Skeletal muscle tissue (tissue), 4 donors: ENCODE results near the gene C16orf74. TPM values are rescaled to one million over a fixed set of nuclear protein-coding genes. Genes with fewer than 3 reads are reported as not detected.

Source experiments
- H3K27ac ChIP-seq: one replicate; pipeline ENCODE4 v1.7.0; 2013; ENCODE audit warnings: mild to moderate bottlenecking, low read depth, low read length, inconsistent platforms
- H3K27me3 ChIP-seq, 3 donors: one replicate each; pipeline ENCODE4 v1.7.0; 2013; ENCODE audit warnings: low read length in 3 of 3; ENCODE audit not compliant: control insufficient read depth in 3 of 3, insufficient read depth in 3 of 3
- H3K36me3 ChIP-seq, 3 donors: one replicate each; pipeline ENCODE4 v1.7.0; 2013; ENCODE audit warnings: low read length in 3 of 3; ENCODE audit not compliant: control insufficient read depth in 3 of 3, insufficient read depth in 3 of 3
- H3K4me1 ChIP-seq, 3 donors: one replicate each; pipeline ENCODE4 v1.7.0; 2013; ENCODE audit warnings: low read length in 3 of 3, mild to moderate bottlenecking in 3 of 3; ENCODE audit not compliant: control insufficient read depth in 3 of 3, insufficient read depth in 3 of 3
- H3K4me3 ChIP-seq, 3 donors: one replicate each; pipeline ENCODE4 v1.7.0; 2013; ENCODE audit warnings: low read length in 3 of 3
- H3K9ac ChIP-seq, 3 donors: one replicate each; pipeline ENCODE4 v1.7.0; 2013; ENCODE audit warnings: low read length in 3 of 3, mild to moderate bottlenecking in 3 of 3, moderate library complexity in 2 of 3, low read depth in 1 of 3
- H3K9me3 ChIP-seq, 3 donors: one replicate each; pipeline ENCODE4 v1.7.0; 2013; ENCODE audit warnings: low read length in 3 of 3; ENCODE audit not compliant: control insufficient read depth in 3 of 3
- total RNA-seq: library from RNA; depleted of rRNA; stranded (reverse); fragments of >200 nt; gene quantifications from one replicate; pipeline ENCODE4 v1.2.3, GENCODE V29; 2014
- donor health status: Osteomylitis.

The C16orf74 gene
- total RNA-seq, 1 donor from 2014 or later = 1.0 TPM

- Histone ChIP-seq H3K9ac (no peak overlapping the region), H3K36me3 (no peaks in the 10 kb centered on the region), H3K4me1 (peaks cover 15 to 32% (median 18%) of the 10 kb centered on the region in 3 donors), H3K27me3 (peaks cover 0 to 27% (median 18%) of the 10 kb centered on the region in 3 donors), H3K4me3 (no peak overlapping the region), H3K27ac (no peak overlapping the region), H3K9me3 (peaks cover 3 to 8% (median 7%) of the 10 kb centered on the region in 3 donors)
These were observed 35.5 kb downstream of the C16orf74 start for GRCh38 chr16:85715169-85716021.

DNA sequence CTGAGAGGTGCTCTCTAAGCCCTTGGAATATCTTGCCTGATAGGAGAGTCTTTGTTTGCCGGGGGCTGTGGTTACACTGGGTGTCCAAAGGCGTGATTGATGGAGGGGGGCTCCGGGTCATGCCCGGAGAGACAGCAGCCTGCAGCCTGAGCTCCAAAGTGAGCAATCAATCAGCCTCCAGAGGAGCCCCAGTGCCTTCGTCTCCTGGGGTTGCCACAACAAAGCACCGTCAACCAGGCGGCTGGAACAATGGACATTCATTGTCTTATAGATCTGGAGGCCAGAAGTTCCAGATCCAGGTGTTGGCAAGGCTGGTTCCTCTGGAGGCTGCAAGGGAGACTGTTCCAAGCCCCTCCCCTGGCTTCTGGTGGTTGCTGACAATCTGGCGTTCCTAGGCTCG lies 38.1 kb downstream of the C16orf74 start:
- Histone ChIP-seq H3K36me3 (no peaks in the 10 kb centered on the region), H3K27me3 (peaks cover 0 to 29% (median 26%) of the 10 kb centered on the region in 3 donors), H3K9ac (no peak overlapping the region), H3K4me3 (no peak overlapping the region), H3K27ac (no peak overlapping the region), H3K9me3 (peaks cover 3 to 8% (median 7%) of the 10 kb centered on the region in 3 donors), H3K4me1 (peaks cover 6 to 19% (median 10%) of the 10 kb centered on the region in 3 donors)

DNA sequence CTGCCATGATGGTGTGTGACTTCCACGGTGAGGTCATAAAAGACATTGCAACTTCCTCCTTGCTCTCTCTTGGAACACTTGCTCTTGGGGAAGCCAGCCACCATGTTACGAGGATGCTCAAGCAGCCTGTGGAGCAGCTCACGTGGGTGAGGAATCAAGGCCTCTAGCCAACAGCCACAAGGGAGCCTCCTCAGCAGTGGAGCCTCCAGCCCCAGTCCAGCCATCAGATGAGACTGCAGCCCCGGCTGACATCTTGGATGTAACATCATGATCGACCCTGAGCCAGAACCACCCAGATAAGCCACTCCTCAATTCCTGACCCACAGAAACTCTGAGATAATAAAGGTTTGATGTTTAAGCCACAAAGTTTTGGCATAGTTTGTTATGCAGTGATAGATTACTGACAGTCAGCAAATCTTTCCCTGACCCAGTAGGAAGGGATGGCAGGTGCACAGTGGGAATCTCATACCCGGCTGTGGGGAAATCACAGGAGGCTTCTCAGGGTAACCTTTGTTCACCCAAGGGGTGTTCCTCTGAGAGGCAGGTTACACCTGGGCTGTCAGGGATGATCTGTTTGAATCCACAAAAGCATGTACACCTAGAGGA lies 38.8 kb downstream of the C16orf74 start:
- Histone ChIP-seq H3K4me3 (no peak overlapping the region), H3K36me3 (no peaks in the 10 kb centered on the region), H3K27ac (no peak overlapping the region), H3K9me3 (peaks cover 3 to 8% (median 7%) of the 10 kb centered on the region in 3 donors), H3K4me1 (peaks cover 0 to 15% (median 10%) of the 10 kb centered on the region in 3 donors), H3K9ac (no peak overlapping the region), H3K27me3 (peaks cover 0 to 22% (median 22%) of the 10 kb centered on the region in 3 donors)

- H3K9me3 ChIP-seq = peaks cover 3 to 8% (median 7%) of the 10 kb centered on the region in 3 donors
- no peak overlapping the region for H3K9ac ChIP-seq
- H3K4me1 ChIP-seq = peaks cover 0 to 7% (median 6%) of the 10 kb centered on the region in 3 donors
- no peaks in the 10 kb centered on the region for H3K36me3 ChIP-seq
- H3K4me3 ChIP-seq = no peak overlapping the region
- H3K27me3 ChIP-seq = peaks cover 0 to 21% (median 16%) of the 10 kb centered on the region in 3 donors
- no peak overlapping the region for H3K27ac ChIP-seq
These were observed 40.2 kb downstream of the C16orf74 start for GRCh38 chr16:85710732-85711131.

- Histone ChIP-seq H3K9ac (no peak overlapping the region), H3K27me3 (peaks cover 0 to 19% (median 11%) of the 10 kb centered on the region in 3 donors), H3K36me3 (no peaks in the 10 kb centered on the region), H3K9me3 (peaks cover 3 to 8% (median 7%) of the 10 kb centered on the region in 3 donors), H3K27ac (no peak overlapping the region), H3K4me3 (no peak overlapping the region), H3K4me1 (no peaks in the 10 kb centered on the region)
These were observed 40.9 kb downstream of the C16orf74 start for GRCh38 chr16:85709766-85710585.

GRCh38 chr16:85708338-85708737 lies 42.6 kb downstream of the C16orf74 start:
- Histone ChIP-seq H3K9ac (no peak overlapping the region), H3K4me1 (no peaks in the 10 kb centered on the region), H3K9me3 (peaks cover 3 to 8% (median 7%) of the 10 kb centered on the region in 3 donors), H3K27me3 (peaks cover 0 to 14% (median 10%) of the 10 kb centered on the region in 3 donors), H3K36me3 (no peaks in the 10 kb centered on the region), H3K4me3 (no peak overlapping the region), H3K27ac (no peak overlapping the region)

- no peaks in the 10 kb centered on the region for H3K4me1 ChIP-seq
- H3K9me3 ChIP-seq = peaks cover 3 to 8% (median 7%) of the 10 kb centered on the region in 3 donors
- no peak overlapping the region for H3K4me3 ChIP-seq
- no peak overlapping the region for H3K27ac ChIP-seq
- peaks cover 0 to 14% (median 7%) of the 10 kb centered on the region in 3 donors for H3K27me3 ChIP-seq
- H3K9ac ChIP-seq = no peak overlapping the region
- H3K36me3 ChIP-seq = no peaks in the 10 kb centered on the region
These were observed 43.3 kb downstream of the C16orf74 start for GRCh38 chr16:85707528-85708095.

GRCh38 chr16:85706449-85707034 lies 44.4 kb downstream of the C16orf74 start:
- Histone ChIP-seq H3K4me1 (no peaks in the 10 kb centered on the region), H3K9me3 (peaks cover 0 to 2% (median 0%) of the 10 kb centered on the region in 3 donors), H3K36me3 (no peaks in the 10 kb centered on the region), H3K27me3 (peaks cover 0 to 10% (median 7%) of the 10 kb centered on the region in 3 donors), H3K27ac (no peak overlapping the region), H3K9ac (no peak overlapping the region), H3K4me3 (no peak overlapping the region)
